Activated T-cell treated with anti-CD3 and anti-CD28 coated beads for 1 hour (primary cell): ENCODE measurements around the gene CDC5L.

Experiments used
- DNase-seq: peaks from one replicate; pipeline ENCODE4 v3.0.0-alpha.2; 2020; ENCODE audit warnings: low read depth

The CDC5L gene

GRCh38 chr6:44499609-44500008, 112.1 kb downstream of the CDC5L start:
- no peak for DNase-seq
